ENCODE data around the gene TGFBR1. TPM values are rescaled to one million over a fixed set of nuclear protein-coding genes. Genes with fewer than 3 reads are reported as not detected.

The TGFBR1 gene
- total RNA-seq, 2 donors from 2014 or later: 74.8 to 75.6 TPM

GRCh38 chr9:99185348-99185632 is 80.4 kb downstream of the TGFBR1 start:
- Mint-ChIP-seq H3K27ac (no peak overlapping the region), H3K9me3 (no peaks in the 10 kb centered on the region), H3K36me3 (ENCODE audit: low read depth) (no peaks in the 10 kb centered on the region), H3K4me3 (no peak overlapping the region), H3K27me3 (ENCODE audit: insufficient read depth) (peaks cover 23% of the 10 kb centered on the region), H3K4me1 (peaks cover 16% of the 10 kb centered on the region)
- no peak for DNase-seq
- Histone ChIP-seq H3K36me3 (ENCODE audit: control insufficient read depth, insufficient read depth, low read length) (no peaks in the 10 kb centered on the region), H3K27me3 (ENCODE audit: control insufficient read depth, insufficient read depth, low read length, poor library complexity, severe bottlenecking) (peaks cover 26% of the 10 kb centered on the region), H3K27ac (ENCODE audit: low read depth, low read length) (no peak overlapping the region), H3K9ac (ENCODE audit: extremely low read depth, low read length, poor library complexity, severe bottlenecking) (no peak overlapping the region), H3K4me3 (ENCODE audit: low read length) (no peak overlapping the region), H3K4me1 (ENCODE audit: control insufficient read depth, insufficient read depth, low read length) (peaks cover 13% of the 10 kb centered on the region), H3K9me3 (ENCODE audit: control insufficient read depth, low read length) (no peaks in the 10 kb centered on the region)
- 97 to 100% methylated on average over 3 to 5 of the region's 5 CpGs for WGBS, 2 experiments (ENCODE audit: insufficient coverage in 1 of 2, insufficient read length in 1 of 2)
- TF ChIP-seq CTCF (conservative IDR thresholded peaks at IDR 0.05): no peak

GRCh38 chr9:99185934-99186333 is 81.0 kb downstream of the TGFBR1 start:
- Mint-ChIP-seq H3K36me3 (ENCODE audit: low read depth) (no peaks in the 10 kb centered on the region), H3K27me3 (ENCODE audit: insufficient read depth) (peaks cover 21% of the 10 kb centered on the region), H3K27ac (no peak overlapping the region), H3K4me3 (no peak overlapping the region), H3K9me3 (no peaks in the 10 kb centered on the region), H3K4me1 (peaks cover 10% of the 10 kb centered on the region)
- no peak for DNase-seq
- no peak for TF ChIP-seq CTCF (conservative IDR thresholded peaks at IDR 0.05)
- no peaks in the 10 kb centered on the region for H3K9me3 ChIP-seq (ENCODE audit: control insufficient read depth, low read length)
- H3K36me3 ChIP-seq (ENCODE audit: control insufficient read depth, insufficient read depth, low read length): no peaks in the 10 kb centered on the region
- H3K27ac ChIP-seq (ENCODE audit: low read depth, low read length): no peak overlapping the region
- H3K4me3 ChIP-seq (ENCODE audit: low read length): no peak overlapping the region
- peaks cover 25% of the 10 kb centered on the region for H3K27me3 ChIP-seq (ENCODE audit: control insufficient read depth, insufficient read depth, low read length, poor library complexity, severe bottlenecking)
- 93 to 96% methylated on average over 4 to 5 of the region's 5 CpGs for WGBS, 2 experiments (ENCODE audit: insufficient coverage in 1 of 2, insufficient read length in 1 of 2)
- peaks cover 9% of the 10 kb centered on the region for H3K4me1 ChIP-seq (ENCODE audit: control insufficient read depth, insufficient read depth, low read length)
- H3K9ac ChIP-seq (ENCODE audit: extremely low read depth, low read length, poor library complexity, severe bottlenecking): no peak overlapping the region

- no peak overlapping the region for H3K4me3 Mint-ChIP-seq
- no peak overlapping the region for H3K27ac Mint-ChIP-seq
- WGBS, 2 experiments (ENCODE audit: insufficient coverage in 1 of 2, insufficient read length in 1 of 2): 95% methylated on average over 4 of the region's 4 CpGs
- peaks cover 10% of the 10 kb centered on the region for H3K27me3 Mint-ChIP-seq (ENCODE audit: insufficient read depth)
- no peak for TF ChIP-seq CTCF (conservative IDR thresholded peaks at IDR 0.05)
- DNase-seq: no peak
- no peaks in the 10 kb centered on the region for H3K36me3 ChIP-seq (ENCODE audit: control insufficient read depth, insufficient read depth, low read length)
- peaks cover 7% of the 10 kb centered on the region for H3K4me1 Mint-ChIP-seq
- no peak overlapping the region for H3K4me3 ChIP-seq (ENCODE audit: low read length)
- H3K9me3 ChIP-seq (ENCODE audit: control insufficient read depth, low read length): no peaks in the 10 kb centered on the region
- peaks cover 3% of the 10 kb centered on the region for H3K4me1 ChIP-seq (ENCODE audit: control insufficient read depth, insufficient read depth, low read length)
- no peaks in the 10 kb centered on the region for H3K9me3 Mint-ChIP-seq
- no peak overlapping the region for H3K27ac ChIP-seq (ENCODE audit: low read depth, low read length)
- no peak overlapping the region for H3K9ac ChIP-seq (ENCODE audit: extremely low read depth, low read length, poor library complexity, severe bottlenecking)
- H3K27me3 ChIP-seq (ENCODE audit: control insufficient read depth, insufficient read depth, low read length, poor library complexity, severe bottlenecking): peaks cover 12% of the 10 kb centered on the region
- no peaks in the 10 kb centered on the region for H3K36me3 Mint-ChIP-seq (ENCODE audit: low read depth)
Measured at GRCh38 chr9:99187311-99187710, 82.4 kb downstream of the TGFBR1 start.

Measured in endodermal cell (in vitro differentiated cells).